Measurements from ENCODE around the gene WDFY4.

GRCh38 chr10:48651839-48652238, 32.8 kb upstream of the WDFY4 start:
- TF ChIP-seq BHLHE40 (IDR thresholded peaks at IDR 0.05; ENCODE audit: low read depth, low read length), result no peak
- TF ChIP-seq CTCF (conservative IDR thresholded peaks at IDR 0.05; ENCODE audit: low read depth, low read length), result no peak
- no peak for TF ChIP-seq POLR2A (IDR thresholded peaks at IDR 0.05; ENCODE audit: low read depth, low read length)
- TF ChIP-seq ELK1 (IDR thresholded peaks at IDR 0.05; ENCODE audit: borderline replicate concordance, low read depth, low read length), result no peak
- no peak for TF ChIP-seq MXI1 (IDR thresholded peaks at IDR 0.05; ENCODE audit: borderline replicate concordance, low read depth, low read length)
- no peak for TF ChIP-seq CEBPB (IDR thresholded peaks at IDR 0.05; ENCODE audit: low read depth, low read length)

All from IMR-90 (cell line).